ENCODE results near the gene AFAP1L2. TPM values are rescaled to one million over a fixed set of nuclear protein-coding genes. Genes with fewer than 3 reads are reported as not detected.

Gene AFAP1L2
- polyA plus RNA-seq, 1 donor from 2014 or later, result 0.88 TPM

DNA sequence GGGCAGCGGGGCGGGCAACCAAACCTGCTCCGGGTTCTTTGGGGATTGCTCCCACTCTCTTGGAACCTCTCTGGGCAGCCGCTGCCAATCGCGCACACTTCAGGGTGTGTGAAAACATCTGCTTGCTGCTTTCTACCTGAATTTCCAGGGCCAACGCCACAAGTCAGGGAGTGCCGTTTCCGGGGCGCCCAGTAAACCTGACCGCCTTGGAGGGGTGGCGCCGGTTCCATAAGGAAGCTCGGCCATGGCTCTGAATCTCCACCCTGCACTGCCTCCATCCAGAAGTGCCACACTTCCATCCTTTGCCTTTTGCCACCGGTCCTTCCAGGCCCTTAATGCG lies 679 bp upstream of the AFAP1L2 start:
- TF ChIP-seq, protein P1, sequence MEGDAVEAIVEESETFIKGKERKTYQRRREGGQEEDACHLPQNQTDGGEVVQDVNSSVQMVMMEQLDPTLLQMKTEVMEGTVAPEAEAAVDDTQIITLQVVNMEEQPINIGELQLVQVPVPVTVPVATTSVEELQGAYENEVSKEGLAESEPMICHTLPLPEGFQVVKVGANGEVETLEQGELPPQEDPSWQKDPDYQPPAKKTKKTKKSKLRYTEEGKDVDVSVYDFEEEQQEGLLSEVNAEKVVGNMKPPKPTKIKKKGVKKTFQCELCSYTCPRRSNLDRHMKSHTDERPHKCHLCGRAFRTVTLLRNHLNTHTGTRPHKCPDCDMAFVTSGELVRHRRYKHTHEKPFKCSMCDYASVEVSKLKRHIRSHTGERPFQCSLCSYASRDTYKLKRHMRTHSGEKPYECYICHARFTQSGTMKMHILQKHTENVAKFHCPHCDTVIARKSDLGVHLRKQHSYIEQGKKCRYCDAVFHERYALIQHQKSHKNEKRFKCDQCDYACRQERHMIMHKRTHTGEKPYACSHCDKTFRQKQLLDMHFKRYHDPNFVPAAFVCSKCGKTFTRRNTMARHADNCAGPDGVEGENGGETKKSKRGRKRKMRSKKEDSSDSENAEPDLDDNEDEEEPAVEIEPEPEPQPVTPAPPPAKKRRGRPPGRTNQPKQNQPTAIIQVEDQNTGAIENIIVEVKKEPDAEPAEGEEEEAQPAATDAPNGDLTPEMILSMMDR (IDR thresholded peaks at IDR 0.05; ENCODE audit: poor library complexity, severe bottlenecking), result no peak
- no peak for TF ChIP-seq SMC3 (conservative IDR thresholded peaks at IDR 0.05; ENCODE audit: poor library complexity)
- no peaks in the 10 kb centered on the region for H3K36me3 ChIP-seq (ENCODE audit: insufficient read depth, low read length)
- H3K4me3 ChIP-seq (ENCODE audit: low read length), result peak overlapping the region; percentile 65
- H3K9ac ChIP-seq (ENCODE audit: low read length), result no peak overlapping the region
- peaks cover 45% of the 10 kb centered on the region for H3K27me3 ChIP-seq (ENCODE audit: insufficient read depth, low read depth, low read length)
- no peak overlapping the region for H3K27ac ChIP-seq (ENCODE audit: low read length)
- H4K20me1 ChIP-seq (ENCODE audit: insufficient read depth), result no peaks in the 10 kb centered on the region
- no peaks in the 10 kb centered on the region for H3K79me2 ChIP-seq (replicated peaks; ENCODE audit: insufficient read depth, low read length)
- no peak overlapping the region for H2AFZ ChIP-seq (ENCODE audit: low read depth, low read length)
- H3K9me2 ChIP-seq (ENCODE audit: insufficient read depth, low read length), result no peaks in the 10 kb centered on the region
- no peaks in the 10 kb centered on the region for H3K9me3 ChIP-seq (ENCODE audit: low read length)
- no peak overlapping the region for H3K4me2 ChIP-seq (ENCODE audit: low read length)
- H3F3A ChIP-seq (ENCODE audit: insufficient read depth, low read length, poor library complexity, severe bottlenecking), result no peaks in the 10 kb centered on the region

DNA sequence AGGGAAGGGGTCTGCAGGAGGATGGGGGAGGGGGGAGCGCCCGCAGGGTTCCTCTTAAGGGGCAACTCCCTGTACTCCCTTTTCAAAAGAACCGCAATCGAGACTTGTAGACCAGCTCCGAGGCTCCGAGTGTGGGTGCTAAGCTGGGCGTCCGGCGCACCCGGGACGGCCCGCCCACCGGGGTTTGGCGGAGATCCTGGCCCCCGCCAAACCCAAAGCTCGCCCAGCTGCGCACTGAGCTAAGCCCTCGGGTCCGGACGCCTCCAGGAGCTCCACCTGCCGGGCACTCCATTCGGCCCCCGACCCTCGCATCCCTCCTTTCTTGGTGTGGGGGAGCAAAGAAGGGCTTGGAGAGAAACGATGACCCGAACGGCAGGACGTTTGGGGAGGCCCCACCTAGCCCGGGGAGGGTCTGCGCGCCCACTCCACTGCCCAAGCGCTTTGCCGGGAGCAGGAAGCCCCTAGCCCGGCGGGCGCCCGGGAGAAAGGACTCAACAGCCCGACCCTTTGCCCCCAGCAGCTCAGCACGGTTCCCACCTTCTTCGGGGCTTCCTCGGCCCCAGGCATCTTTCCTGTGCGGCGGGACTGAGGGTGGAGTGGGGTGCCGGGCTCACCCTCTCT lies 651 bp downstream of the AFAP1L2 start:
- Histone ChIP-seq H3K27ac (ENCODE audit: low read length) (no peak overlapping the region), H4K20me1 (ENCODE audit: insufficient read depth) (no peaks in the 10 kb centered on the region), H3K9ac (ENCODE audit: low read length) (peak overlapping the region; percentile 26), H3K36me3 (ENCODE audit: insufficient read depth, low read length) (no peaks in the 10 kb centered on the region), H3K4me3 (ENCODE audit: low read length) (peak overlapping the region; percentile 65), H3K4me2 (ENCODE audit: low read length) (no peak overlapping the region), H3K9me2 (ENCODE audit: insufficient read depth, low read length) (no peaks in the 10 kb centered on the region), H3K79me2 (replicated peaks; ENCODE audit: insufficient read depth, low read length) (no peaks in the 10 kb centered on the region), H3K9me3 (ENCODE audit: low read length) (no peaks in the 10 kb centered on the region), H3F3A (ENCODE audit: insufficient read depth, low read length, poor library complexity, severe bottlenecking) (no peaks in the 10 kb centered on the region), H2AFZ (ENCODE audit: low read depth, low read length) (no peak overlapping the region), H3K27me3 (ENCODE audit: insufficient read depth, low read depth, low read length) (peaks cover 45% of the 10 kb centered on the region)
- TF ChIP-seq REST (IDR thresholded peaks at IDR 0.05; ENCODE audit: borderline replicate concordance) (no peak), EZH2 (IDR thresholded peaks at IDR 0.05; ENCODE audit: borderline replicate concordance, insufficient read depth, low read length, poor library complexity, severe bottlenecking) (peak; percentile 64), POLR2AphosphoS5 (IDR thresholded peaks at IDR 0.05) (no peak)
- TF ChIP-seq, protein P1 (IDR thresholded peaks at IDR 0.05; ENCODE audit: poor library complexity, severe bottlenecking), result no peak

Measured in neural cell (in vitro differentiated cells).